GM19023 (cell line): Measurements from ENCODE around the gene GOLT1A.

Experiments used
- ATAC-seq: cut with Tn5 transposase; IDR thresholded peaks from one replicate; pipeline ENCODE4 v1.9.1; 2021; ENCODE audit warnings: mild to moderate bottlenecking, moderate library complexity; ENCODE audit not compliant: unreplicated experiment

Gene GOLT1A

GRCh38 chr1:204219971-204220616, 6.3 kb upstream of the GOLT1A start:
- no peak for ATAC-seq

DNA sequence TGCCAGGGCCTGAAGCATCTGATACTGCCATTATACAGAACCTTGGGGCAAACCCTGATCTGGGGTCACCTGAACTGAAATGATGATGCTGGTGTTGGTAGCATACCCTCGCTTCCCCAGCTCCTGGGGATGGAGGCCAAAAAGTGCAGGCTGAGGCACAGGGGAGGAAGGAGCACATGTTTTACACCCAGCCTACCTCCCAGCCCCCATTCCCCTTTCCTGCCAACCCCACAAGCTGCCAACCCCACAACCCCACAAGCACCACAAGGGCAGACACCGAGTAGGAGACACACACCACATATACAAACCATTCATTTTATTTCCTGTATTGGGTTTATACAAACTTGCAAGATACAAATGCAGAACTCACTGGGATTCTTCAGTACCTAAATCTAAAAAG, 4.8 kb upstream of the GOLT1A start:
- no peak for ATAC-seq

GRCh38 chr1:204217648-204218000, 3.8 kb upstream of the GOLT1A start:
- ATAC-seq = no peak

DNA sequence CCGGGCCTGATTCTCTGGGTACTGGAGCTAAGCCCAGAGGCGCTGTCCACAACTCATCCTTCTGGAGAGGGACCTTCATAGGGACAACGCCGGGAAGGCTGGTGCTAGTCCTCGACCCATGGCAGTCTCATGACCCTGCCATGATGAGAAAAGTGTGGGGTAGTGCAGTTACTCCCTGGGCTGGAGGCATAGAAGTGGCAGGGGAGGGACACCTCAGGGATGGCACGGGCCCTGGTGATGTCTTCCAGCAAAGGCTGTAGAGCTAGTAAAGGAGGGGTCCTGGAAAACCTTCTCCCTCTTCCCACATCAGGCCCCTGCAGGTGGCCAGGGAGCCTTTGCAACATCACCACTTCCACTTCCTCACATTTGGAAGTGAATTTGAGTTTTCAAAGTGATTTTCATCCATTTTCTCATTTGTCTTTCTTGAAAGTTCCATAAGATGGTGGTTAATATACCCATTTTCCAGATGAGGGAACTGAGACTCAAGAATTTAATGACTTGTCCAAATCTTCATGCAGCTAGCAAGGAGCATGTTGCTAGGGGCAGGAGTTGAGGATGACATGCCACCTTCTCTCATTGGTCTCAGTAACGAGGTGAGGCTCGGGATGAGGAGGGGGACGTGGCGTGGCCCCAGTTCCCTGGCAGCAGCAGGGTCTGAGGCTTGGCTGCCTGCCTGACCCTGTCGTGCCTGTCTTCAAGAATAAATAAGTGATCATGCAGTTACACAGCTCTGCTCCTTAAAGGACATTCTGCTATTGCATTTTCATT, 3.3 kb upstream of the GOLT1A start:
- no peak for ATAC-seq

GRCh38 chr1:204216236-204216635, 2.4 kb upstream of the GOLT1A start:
- ATAC-seq = no peak

- ATAC-seq = no peak
These were observed 1.1 kb downstream of the GOLT1A start for GRCh38 chr1:204212715-204213114.

DNA sequence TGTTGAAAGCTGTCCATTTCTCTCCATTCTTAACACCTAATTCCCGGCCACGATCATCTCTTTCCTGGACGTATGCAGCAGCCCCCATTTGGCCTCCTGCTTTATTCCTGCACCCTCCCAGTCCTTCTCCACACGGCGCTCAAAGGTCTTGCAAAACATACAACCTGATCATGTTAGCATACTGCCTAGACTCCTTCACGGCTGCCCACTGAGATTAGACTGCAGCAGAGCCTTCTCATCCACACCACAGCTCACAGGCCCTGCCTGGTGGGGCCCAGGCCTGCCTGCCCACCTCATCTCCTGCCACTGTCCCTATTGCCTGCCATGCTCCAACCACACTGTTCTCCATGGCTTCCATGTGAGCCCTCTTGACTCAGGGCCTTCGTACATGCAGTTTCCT, 2.7 kb downstream of the GOLT1A start:
- ATAC-seq = no peak

GRCh38 chr1:204207136-204207616, 6.6 kb downstream of the GOLT1A start:
- no peak for ATAC-seq

GRCh38 chr1:204206121-204206520, 7.7 kb downstream of the GOLT1A start:
- ATAC-seq = no peak

GRCh38 chr1:204205486-204205885, 8.3 kb downstream of the GOLT1A start:
- ATAC-seq = no peak

GRCh38 chr1:204204944-204205343, 8.8 kb downstream of the GOLT1A start:
- no peak for ATAC-seq

GRCh38 chr1:204203206-204203767, 10.5 kb downstream of the GOLT1A start:
- ATAC-seq = no peak

DNA sequence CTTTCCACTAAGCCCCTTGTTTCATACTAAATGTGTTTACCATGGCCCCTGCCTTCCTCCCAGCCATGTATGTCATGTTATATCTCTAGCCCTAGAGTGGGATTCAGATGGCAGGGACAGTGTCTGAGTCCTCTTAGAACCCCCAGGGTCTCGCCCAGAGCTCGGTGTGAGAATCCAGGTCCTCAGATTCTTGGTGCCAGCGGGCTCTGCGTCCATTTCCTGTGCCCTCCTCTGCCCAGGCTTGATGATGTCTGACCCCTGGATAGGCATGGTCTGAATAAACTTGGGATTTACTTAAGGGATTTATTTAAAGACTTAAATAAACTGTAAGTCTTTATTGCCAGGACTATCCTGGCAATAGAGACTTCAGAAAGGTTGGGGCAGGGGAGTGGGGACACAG, 11.3 kb downstream of the GOLT1A start:
- no peak for ATAC-seq

GRCh38 chr1:204201348-204202040, 12.3 kb downstream of the GOLT1A start:
- no peak for ATAC-seq

GRCh38 chr1:204199579-204199978, 14.2 kb downstream of the GOLT1A start:
- no peak for ATAC-seq

GRCh38 chr1:204198348-204199340, 15.1 kb downstream of the GOLT1A start:
- no peak for ATAC-seq

GRCh38 chr1:204197068-204197467, 16.7 kb downstream of the GOLT1A start:
- ATAC-seq = no peak

GRCh38 chr1:204196068-204196795, 17.6 kb downstream of the GOLT1A start, which contains the start of gene KISS1:
Gene KISS1 (minus strand): TSS chr1:204196491. CDS start chr1:204192876, 3,615 bp downstream.
- ATAC-seq = no peak

- no peak for ATAC-seq
These were observed 19.0 kb downstream of the GOLT1A start for GRCh38 chr1:204194771-204195170.

DNA sequence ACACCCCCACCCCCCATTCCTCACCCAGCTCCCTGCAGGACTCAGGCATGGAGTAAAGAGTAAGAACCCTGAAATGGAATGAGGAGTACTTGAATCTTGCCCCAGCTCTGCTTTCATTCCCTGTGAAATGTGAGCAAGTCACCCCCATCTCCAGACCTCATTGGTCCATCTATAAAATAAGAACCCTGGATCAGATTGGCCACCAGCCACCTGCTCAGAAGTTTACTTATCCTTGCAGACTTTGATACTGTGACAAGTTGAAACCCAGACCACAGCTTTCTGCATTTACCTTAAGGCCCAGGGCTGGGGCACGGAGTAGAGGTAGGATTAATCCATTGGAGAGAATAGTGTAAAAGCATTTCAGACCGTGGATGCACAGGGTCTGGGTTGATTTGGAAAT, 19.7 kb downstream of the GOLT1A start:
- ATAC-seq = no peak
